Left colon (tissue), 2 donors: ENCODE results near the gene SMARCA2. TPM values are rescaled to one million over a fixed set of nuclear protein-coding genes. Genes with fewer than 3 reads are reported as not detected.

Experiments used
- ATAC-seq: fragments of 200-7000 bp; cut with Tn5 transposase; one replicate; pipeline ENCODE4 v1.9.1; 2020; ENCODE audit warnings: mild to moderate bottlenecking, moderate library complexity
- DNase-seq, 2 donors: peaks; one replicate each; pipeline ENCODE4 v3.0.0-alpha.2; 2020
- intact Hi-C, 2 donors: fragments of 100-400 bp; cut with DNase I in 1 of 2; cut with micrococcal nuclease in 1 of 2; formaldehyde crosslinking; loops; one replicate each; pipeline versions ENCODE4 v1.11.2 to v1.14.0; 2022; cut with DNase I, micrococcal nuclease
- total RNA-seq, 2 donors: library from RNA; stranded (reverse); fragmentation: NEBNext Ultra II Directional; extraction: Animal tissue kit (Norgen Biotek cat#: 25700); gene quantifications; one replicate each; pipeline ENCODE4 v1.2.1, GENCODE V29; 2021
- donor health status: DM: no; HTN: no; CAD: no.
- donor health status: DM: yes; HTN: yes; CAD: no.

SMARCA2 gene
- total RNA-seq, 2 donors from 2014 or later: 89.1 to 92.5 TPM

GRCh38 chr9:2215921-2216441 is 200.8 kb downstream of the SMARCA2 start:
- ATAC-seq (no peak), DNase-seq (no peak)
- intact Hi-C loops: no loop called here

GRCh38 chr9:2216591-2216990 is 201.4 kb downstream of the SMARCA2 start:
- ATAC-seq (no peak), DNase-seq (no peak)
- intact Hi-C loops: no loop called here

GRCh38 chr9:2217540-2217939 is 202.4 kb downstream of the SMARCA2 start:
- no peak for DNase-seq
- ATAC-seq: no peak
- intact Hi-C loops: no loop called here

GRCh38 chr9:2220036-2220435 is 204.9 kb downstream of the SMARCA2 start:
- DNase-seq (no peak), ATAC-seq (no peak)
- intact Hi-C loops: no loop called here

- intact Hi-C loops: no loop called here
- DNase-seq: no peak
- ATAC-seq: no peak
Observed at GRCh38 chr9:2227144-2227867, 212.2 kb downstream of the SMARCA2 start.

- ATAC-seq (peak; percentile 37), DNase-seq (peak in 1 of 2 donors; percentile 50)
- intact Hi-C loops: no loop called here
Observed at GRCh38 chr9:2228132-2228531, 213.0 kb downstream of the SMARCA2 start.

GRCh38 chr9:2228641-2229040 is 213.5 kb downstream of the SMARCA2 start:
- intact Hi-C loops: no loop called here
- no peak for ATAC-seq
- DNase-seq: no peak

GRCh38 chr9:2229109-2229721 is 214.1 kb downstream of the SMARCA2 start:
- no peak for DNase-seq
- intact Hi-C loops: no loop called here
- no peak for ATAC-seq

- ATAC-seq (peak; percentile 64), DNase-seq (no peak)
- intact Hi-C loops: no loop called here
Observed at GRCh38 chr9:2230362-2230761, 215.2 kb downstream of the SMARCA2 start.

GRCh38 chr9:2231101-2231500 is 216.0 kb downstream of the SMARCA2 start:
- DNase-seq: no peak
- no peak for ATAC-seq
- intact Hi-C loops: no loop called here

- no peak for DNase-seq
- intact Hi-C loops: no loop called here
- no peak for ATAC-seq
Observed at GRCh38 chr9:2231829-2232228, 216.7 kb downstream of the SMARCA2 start.

GRCh38 chr9:2233274-2233673 is 218.1 kb downstream of the SMARCA2 start:
- ATAC-seq: no peak
- DNase-seq: no peak
- intact Hi-C loops: no loop called here

GRCh38 chr9:2234371-2234893 is 219.3 kb downstream of the SMARCA2 start:
- DNase-seq (no peak), ATAC-seq (no peak)

GRCh38 chr9:2235623-2236022 is 220.5 kb downstream of the SMARCA2 start:
- ATAC-seq: no peak
- intact Hi-C loops: no loop called here
- no peak for DNase-seq

More at GRCh38 chr9:2234371-2234893, 219.3 kb downstream of the SMARCA2 start:
- intact Hi-C loops: no loop called here

- intact Hi-C loops: no loop called here
- DNase-seq (no peak), ATAC-seq (no peak)
Observed at GRCh38 chr9:2236850-2237249, 221.7 kb downstream of the SMARCA2 start.

GRCh38 chr9:2241461-2241835 is 226.3 kb downstream of the SMARCA2 start:
- peak; percentile 12 for ATAC-seq
- peak; percentile 25 to 35 for DNase-seq
- intact Hi-C loops: no loop called here

- DNase-seq (peak; percentile 64 to 80), ATAC-seq (peak; percentile 94)
- intact Hi-C loops: no loop called here
Observed at GRCh38 chr9:2241836-2242741, 226.9 kb downstream of the SMARCA2 start.

- DNase-seq (peak in 1 of 2 donors; percentile 26), ATAC-seq (peak; percentile 27)
- intact Hi-C loops: no loop called here
Observed at GRCh38 chr9:2242831-2243330, 227.7 kb downstream of the SMARCA2 start.
